Renal cortical epithelial cell (primary cell): ENCODE data around the gene SLC8A2. TPM values are rescaled to one million over a fixed set of nuclear protein-coding genes. Genes with fewer than 3 reads are reported as not detected.
A peak's percentile ranks its signal among the peaks of the same experiment; 100 is the strongest.
"Not testable (repeated sequence)": the region's sequence is repeated elsewhere in the genome, so short reads cannot be mapped to it uniquely, and the experiment has no call there.

ENCODE experiments used
- DNase-seq: peaks from one replicate; pipeline ENCODE4 v3.0.0-alpha.2; 2011; ENCODE audit warnings: low read depth
- total RNA-seq: library from RNA; depleted of rRNA; stranded (reverse); fragments of >200 nt; gene quantifications from 2 replicates; pipeline ENCODE4 v1.2.3, GENCODE V29; 2014

Gene SLC8A2
- total RNA-seq, 1 donor from 2014 or later = 0.30 TPM

GRCh38 chr19:47489072-47489914, 17.6 kb upstream of the SLC8A2 start:
- no peak for DNase-seq

DNA sequence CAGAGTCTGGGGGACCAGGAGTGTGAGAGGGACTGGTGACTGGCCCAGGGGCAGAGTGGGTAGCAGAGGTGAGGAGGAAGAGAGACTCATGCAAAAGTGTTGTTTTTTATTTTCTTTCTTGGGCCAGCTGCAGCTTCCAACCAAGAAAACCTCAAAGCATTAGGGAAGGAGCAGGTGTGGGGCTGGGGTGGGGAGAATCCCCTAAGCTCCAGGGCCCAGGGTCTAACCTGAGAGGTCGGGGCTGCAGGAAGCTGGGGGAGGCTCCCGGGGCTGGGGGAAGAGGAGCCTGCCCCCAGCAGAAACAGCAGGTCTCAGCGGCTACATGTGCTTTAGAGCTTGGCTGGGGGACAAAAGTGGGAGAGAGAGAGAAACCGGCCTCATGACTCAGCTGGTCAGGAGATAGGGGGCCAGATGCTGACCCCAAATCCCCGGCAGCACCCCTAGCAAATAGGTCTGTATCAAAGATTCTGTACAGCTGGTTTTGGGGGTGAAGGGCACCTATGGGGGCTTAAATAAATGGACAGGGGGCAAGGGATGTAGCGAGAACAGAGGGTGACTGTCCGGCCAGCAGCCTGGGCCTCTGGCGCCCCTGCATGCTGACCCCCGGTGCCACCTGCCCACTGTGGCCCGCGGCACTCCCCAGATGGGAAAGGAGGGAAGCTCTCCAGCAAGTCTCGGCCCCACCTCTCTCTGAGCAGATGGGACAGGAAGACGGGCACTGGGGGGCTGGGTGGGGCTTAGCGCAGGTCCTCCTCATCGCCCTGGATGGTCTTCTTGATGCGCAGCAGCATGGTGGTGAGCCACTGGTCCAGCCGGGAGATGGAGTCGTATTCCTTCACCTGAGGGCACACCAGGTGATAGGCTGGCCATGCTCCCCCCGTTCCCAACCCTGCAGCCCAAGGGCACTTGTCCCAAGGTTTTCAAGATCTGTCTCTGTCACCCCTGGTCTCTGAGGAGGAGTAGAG, 16.1 kb upstream of the SLC8A2 start:
- no peak for DNase-seq

DNA sequence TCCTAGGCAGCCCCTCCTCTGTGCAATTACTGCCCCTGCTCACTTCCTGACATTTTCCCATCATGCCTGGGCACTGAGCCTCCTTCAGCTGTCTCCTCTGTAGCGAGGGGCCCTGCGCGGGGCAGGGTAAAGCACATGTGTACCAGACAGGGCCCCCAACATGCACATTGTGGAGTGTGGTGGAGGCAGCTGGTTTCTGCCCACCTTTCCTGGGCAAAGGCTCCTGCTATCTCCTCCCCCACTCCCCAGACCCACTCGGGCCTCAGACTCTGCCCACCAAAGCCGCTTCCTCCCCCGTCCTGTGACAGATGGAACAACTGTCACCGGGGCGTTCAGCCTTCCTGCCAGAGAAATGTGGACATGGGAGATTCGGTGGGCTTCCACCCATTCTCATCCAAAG, 15.2 kb upstream of the SLC8A2 start:
- DNase-seq = no peak

GRCh38 chr19:47486220-47486619, 14.5 kb upstream of the SLC8A2 start:
- DNase-seq = not testable (repeated sequence)

GRCh38 chr19:47485210-47485609, 13.5 kb upstream of the SLC8A2 start:
- DNase-seq = no peak

DNA sequence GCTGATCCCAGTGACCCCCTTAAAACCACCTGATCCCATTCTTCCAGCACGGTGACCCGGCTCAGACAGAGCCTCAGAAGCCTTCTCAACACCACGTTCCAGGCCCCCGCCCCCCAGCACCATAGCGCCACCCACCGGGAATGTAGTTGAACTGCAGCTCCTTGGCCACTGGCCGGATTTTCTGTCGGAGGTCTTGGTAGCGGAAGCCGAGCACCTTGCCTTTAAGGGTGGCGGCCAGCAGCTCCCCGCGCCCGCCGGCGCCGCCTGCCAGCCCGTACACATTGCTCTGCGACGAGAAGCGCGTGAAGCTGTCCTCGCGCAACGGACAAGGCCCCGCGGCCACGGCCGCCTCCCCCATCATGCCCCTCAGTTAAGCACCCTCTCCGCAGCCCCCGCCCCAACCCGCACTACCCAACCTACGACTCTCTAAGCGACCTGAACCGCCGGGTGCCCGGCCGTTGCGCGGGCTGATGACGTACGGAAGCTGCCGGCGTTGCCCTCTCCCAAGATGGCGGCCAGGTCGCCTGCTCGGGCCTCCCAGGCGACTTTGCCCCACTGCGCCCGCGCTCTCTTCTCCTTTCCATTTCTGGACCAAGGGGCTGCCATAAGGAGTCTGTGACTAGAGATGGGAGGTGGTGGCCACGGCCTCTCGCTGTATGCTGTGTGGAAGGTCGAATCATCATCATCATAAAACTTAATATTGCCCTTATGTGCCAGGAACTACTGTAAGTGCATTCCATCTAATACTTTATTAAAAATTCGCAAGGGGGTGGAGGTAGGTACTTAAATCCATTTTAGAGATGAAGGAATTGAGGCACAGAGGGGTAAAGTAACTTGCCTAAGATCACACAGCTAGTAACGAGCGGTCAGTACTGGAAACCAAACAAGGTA, 12.4 kb upstream of the SLC8A2 start, which contains the start of gene KPTN:
KPTN (minus strand) TSS at position 420 of the 891 bp plus-strand sequence; CDS start at position 361, 59 bp downstream.
- DNase-seq = peak; percentile 62

- no peak for DNase-seq
These were observed 11.5 kb upstream of the SLC8A2 start for GRCh38 chr19:47483200-47483599.

GRCh38 chr19:47481460-47482052, 9.9 kb upstream of the SLC8A2 start:
- DNase-seq = no peak

DNA sequence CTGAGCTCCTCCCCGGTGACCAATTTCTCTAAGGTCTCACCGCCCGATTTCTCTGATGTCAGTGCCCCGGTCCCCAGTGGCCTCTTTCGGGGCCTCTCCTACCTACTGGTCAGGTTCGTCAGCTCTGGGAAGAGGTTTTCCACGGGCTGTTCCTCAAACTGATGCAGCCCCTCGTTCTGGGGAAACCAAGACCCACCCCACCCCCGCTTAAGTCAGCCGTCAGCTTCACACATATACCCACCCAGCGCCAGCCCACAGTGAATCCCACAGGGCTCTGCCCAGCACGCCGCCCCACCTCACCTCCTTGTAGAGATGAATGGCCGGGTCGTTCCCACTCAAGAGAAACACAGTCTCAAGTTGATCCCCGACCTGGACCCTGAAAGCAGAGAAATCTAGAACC, 9.0 kb upstream of the SLC8A2 start:
- DNase-seq = no peak

GRCh38 chr19:47479701-47480503, 8.2 kb upstream of the SLC8A2 start:
- DNase-seq = no peak

DNA sequence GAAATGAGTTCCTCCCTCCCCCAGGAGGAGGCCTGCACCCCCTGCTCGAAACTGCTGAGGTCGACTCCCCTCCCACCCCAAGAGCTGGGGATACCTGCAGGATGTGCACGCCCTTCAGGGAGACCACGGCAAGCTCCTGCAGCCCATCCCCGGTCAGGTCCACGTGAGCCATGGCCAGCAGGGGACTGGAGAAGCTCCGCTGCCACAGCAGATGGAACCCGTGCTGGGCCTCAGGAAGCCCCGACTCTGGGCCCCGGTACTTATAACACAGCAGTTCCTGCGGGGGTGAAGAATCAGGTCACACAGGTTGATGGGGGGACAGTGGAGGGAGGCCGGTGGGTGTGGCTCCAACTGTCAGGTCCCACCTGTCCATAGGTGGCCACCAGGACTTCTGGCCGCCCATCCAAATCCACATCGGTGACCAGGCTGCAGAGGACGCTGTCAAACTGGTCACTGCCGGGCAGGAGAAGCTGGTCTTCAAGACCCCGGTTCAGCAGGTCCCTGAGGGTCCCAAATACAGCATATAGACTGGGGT, 4.8 kb upstream of the SLC8A2 start:
- DNase-seq = no peak

DNA sequence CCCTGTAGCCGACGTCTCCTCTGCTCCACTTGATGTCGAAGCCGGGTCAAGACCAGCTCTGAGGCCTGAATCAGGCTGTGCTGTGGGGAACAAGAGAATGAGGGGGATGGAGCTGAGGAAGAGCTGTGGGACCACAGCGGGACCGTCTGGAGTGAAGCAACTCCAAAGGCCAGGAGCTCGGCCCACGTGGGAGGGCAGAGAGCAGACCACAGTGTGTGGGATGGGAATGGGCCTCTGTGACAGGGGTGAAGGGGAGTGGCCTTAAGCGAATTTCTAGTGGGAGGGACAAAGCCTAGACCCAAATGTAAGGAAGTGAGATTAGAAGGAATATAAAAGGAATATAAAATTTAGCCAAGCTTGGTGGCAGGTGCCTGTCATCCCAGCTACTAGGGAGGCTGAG, 3.8 kb upstream of the SLC8A2 start:
- no peak for DNase-seq

DNA sequence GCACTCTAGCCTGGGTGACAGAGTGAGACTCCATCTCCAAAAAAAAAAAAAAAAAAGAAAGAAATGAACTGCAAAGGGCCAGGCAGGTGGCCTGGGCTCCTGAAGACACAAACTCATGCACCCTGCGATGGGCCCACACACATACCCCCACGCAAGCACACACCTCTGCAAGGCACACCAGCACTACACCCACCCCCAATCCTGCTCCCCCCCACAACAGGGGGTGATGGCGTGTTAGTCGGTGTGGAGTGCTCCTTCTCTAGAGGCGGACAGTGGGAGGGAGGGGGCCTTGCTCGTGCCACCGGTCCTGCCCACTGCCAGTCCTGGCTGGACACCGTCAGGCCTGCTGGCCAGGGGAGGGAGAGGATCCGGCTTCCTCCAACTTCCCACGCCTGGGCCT, 1.6 kb upstream of the SLC8A2 start:
- DNase-seq = no peak

DNA sequence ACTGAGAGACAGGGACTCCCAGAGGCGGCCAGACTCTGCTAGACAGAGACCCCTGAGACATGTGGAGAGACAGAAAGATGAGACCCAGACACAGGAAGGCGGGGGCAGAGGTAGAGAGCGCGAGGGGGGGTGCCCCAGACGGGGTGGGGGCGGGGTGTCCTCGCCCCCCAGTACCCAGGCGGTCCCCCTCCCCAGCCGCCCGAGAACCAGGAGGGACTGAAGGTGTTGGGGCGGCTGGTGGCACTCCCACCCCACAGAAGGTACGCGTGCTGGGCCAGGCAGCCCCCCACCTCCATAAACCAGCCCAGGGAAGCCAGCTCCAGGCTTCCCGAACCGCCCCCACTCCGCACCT, 336 bp downstream of the SLC8A2 start:
- DNase-seq = no peak

DNA sequence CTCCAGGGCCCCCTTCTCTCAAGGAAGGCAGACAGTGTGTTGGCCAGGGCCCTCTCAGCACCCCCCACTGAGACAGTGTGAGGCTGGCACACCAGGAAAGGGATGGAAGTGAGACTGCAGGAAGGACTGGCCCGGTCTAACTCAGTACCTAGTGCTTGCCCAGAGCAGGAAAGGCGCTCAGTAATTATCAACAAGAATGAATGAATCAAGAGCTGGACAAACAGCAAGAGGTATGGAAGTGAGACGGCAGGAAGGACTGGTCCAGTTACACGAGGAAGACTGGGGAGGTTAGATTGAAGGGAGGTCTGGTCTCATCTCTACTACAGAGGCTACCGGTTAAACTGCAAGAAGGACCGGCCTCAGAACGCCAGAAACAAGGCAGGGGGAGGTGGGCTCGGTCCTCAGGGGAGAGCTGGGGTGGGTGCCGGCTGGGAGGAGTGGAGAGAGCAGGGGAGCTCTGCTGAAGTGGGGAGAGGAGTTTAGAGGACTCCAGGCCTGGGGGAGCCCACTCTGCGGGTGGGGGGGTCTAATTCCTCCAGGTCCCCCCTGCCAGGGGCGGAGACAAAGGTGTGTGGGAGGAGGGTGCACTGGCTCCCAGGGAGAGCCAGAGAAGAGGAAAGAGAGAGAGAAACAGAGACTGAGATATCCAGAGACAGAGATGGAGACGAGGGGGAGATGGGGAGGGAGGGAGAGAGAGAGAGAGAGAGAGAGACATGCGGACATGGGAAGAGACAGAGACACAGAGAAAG, 1.1 kb downstream of the SLC8A2 start:
- no peak for DNase-seq

- DNase-seq = no peak
These were observed 2.0 kb downstream of the SLC8A2 start for GRCh38 chr19:47469719-47470118.

DNA sequence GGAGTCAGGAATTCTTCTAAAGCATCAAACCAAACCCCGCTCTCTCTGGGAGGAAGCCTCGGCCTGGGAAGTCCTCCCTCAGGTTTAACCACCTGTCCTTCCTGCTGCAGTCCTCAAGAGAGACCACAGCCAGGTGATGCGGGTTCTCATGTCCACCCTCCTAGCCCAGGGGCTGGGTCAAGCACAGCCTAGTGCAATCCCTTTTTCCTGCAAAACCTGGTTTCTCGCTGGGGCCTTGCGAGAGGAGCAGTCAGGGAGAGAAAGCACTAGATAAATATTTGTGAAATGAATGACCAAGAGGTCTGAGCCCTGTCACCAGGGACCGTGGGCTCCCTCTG, 2.4 kb downstream of the SLC8A2 start:
- no peak for DNase-seq

GRCh38 chr19:47467914-47468313, 3.8 kb downstream of the SLC8A2 start:
- no peak for DNase-seq

GRCh38 chr19:47465957-47466356, 5.7 kb downstream of the SLC8A2 start:
- no peak for DNase-seq
